Type B pancreatic cell (in vitro differentiated cells): ENCODE data around the gene MYO1E. TPM values are rescaled to one million over a fixed set of nuclear protein-coding genes. Genes with fewer than 3 reads are reported as not detected.

ENCODE experiments used
- DNase-seq: peaks from one replicate; pipeline ENCODE4 v3.0.0; 2021; ENCODE audit warnings: mixed read lengths; ENCODE audit not compliant: unreplicated experiment; ENCODE audit errors: extremely low spot score
- H3K27ac Mint-ChIP-seq: 2 replicates; pipeline ENCODE4 v1.8.0; 2021; ENCODE audit warnings: mild to moderate bottlenecking, mixed read lengths
- H3K27me3 Mint-ChIP-seq: 2 replicates; pipeline ENCODE4 v1.8.0; 2021; ENCODE audit warnings: mixed read lengths
- H3K36me3 Mint-ChIP-seq: 2 replicates; pipeline ENCODE4 v1.8.0; 2021; ENCODE audit warnings: mixed read lengths
- H3K4me1 Mint-ChIP-seq: one replicate; pipeline ENCODE4 v1.8.0; 2021; ENCODE audit warnings: mixed read lengths; ENCODE audit not compliant: unreplicated experiment
- H3K4me3 Mint-ChIP-seq: 2 replicates; pipeline ENCODE4 v1.8.0; 2021; ENCODE audit warnings: mild to moderate bottlenecking, mixed read lengths
- H3K9me3 Mint-ChIP-seq: 2 replicates; pipeline ENCODE4 v1.8.0; 2021; ENCODE audit warnings: mixed read lengths
- total RNA-seq: library from RNA; stranded (reverse); gene quantifications from 2 replicates; pipeline ENCODE4 v1.2.1, GENCODE V29; 2021; ENCODE audit warnings: low replicate concordance
- TF ChIP-seq, protein P1 (sequence below): fragments of 200-600 bp; sonication (generic); conservative IDR thresholded peaks from 2 replicates; pipeline ENCODE4 v1.5.0; 2021; ENCODE audit warnings: antibody characterized with exemption, mild to moderate bottlenecking

MYO1E gene
- total RNA-seq, 1 donor from 2014 or later, result 55.6 TPM

DNA sequence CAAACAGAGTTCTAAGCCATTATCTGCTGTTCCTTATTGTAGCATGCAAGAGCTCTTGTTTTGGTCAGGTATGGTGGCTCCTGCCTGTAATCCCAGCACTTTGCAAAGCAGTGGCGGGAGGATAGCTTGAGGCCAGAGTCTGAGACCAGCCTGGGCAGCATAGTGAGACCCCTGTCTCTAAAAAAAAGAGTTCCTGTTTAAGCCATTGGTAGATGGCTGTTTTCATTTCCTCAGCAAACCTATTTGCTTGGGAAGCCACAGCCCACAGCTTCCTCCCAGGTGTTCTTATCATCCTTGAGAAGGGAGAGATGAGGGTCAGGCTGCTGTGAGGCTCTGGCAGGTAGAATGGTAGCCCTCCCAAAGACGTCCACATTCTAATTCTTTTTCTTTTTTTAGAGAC lies 40.9 kb upstream of the MYO1E start:
- H3K27me3 Mint-ChIP-seq, result peaks cover 34% of the 10 kb centered on the region
- H3K27ac Mint-ChIP-seq, result no peak overlapping the region
- H3K4me3 Mint-ChIP-seq, result no peak overlapping the region
- H3K36me3 Mint-ChIP-seq, result no peaks in the 10 kb centered on the region
- no peaks in the 10 kb centered on the region for H3K9me3 Mint-ChIP-seq
- no peak for DNase-seq
- H3K4me1 Mint-ChIP-seq, result no peaks in the 10 kb centered on the region
- TF ChIP-seq, protein P1, sequence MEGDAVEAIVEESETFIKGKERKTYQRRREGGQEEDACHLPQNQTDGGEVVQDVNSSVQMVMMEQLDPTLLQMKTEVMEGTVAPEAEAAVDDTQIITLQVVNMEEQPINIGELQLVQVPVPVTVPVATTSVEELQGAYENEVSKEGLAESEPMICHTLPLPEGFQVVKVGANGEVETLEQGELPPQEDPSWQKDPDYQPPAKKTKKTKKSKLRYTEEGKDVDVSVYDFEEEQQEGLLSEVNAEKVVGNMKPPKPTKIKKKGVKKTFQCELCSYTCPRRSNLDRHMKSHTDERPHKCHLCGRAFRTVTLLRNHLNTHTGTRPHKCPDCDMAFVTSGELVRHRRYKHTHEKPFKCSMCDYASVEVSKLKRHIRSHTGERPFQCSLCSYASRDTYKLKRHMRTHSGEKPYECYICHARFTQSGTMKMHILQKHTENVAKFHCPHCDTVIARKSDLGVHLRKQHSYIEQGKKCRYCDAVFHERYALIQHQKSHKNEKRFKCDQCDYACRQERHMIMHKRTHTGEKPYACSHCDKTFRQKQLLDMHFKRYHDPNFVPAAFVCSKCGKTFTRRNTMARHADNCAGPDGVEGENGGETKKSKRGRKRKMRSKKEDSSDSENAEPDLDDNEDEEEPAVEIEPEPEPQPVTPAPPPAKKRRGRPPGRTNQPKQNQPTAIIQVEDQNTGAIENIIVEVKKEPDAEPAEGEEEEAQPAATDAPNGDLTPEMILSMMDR, result no peak

DNA sequence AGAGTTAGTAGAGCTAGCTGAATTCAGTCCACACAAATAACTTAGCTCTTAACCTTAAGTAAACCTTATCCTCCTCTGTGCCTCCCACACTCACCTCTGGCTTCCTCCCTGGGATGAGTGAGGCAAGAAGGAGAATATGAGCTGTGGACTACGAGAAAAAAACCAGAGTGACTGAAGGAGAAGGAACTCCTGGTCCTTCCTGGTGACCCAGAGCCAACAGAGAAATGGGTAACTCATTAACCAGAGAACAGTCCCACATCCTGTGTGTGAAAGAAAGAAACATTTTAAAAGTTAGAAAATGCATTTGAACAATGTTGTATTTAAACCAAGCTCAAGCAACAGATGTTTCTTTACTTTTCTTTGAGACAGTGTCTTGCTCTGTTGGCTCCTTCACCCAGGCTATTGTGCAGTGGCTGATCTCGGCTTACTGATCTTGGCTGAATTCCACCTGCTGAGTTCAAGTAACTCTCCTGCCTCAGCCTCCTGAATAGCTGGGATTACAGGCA lies 37.8 kb upstream of the MYO1E start:
- Mint-ChIP-seq H3K4me1 (no peaks in the 10 kb centered on the region), H3K27me3 (peaks cover 11% of the 10 kb centered on the region), H3K9me3 (no peaks in the 10 kb centered on the region), H3K36me3 (no peaks in the 10 kb centered on the region), H3K27ac (no peak overlapping the region), H3K4me3 (no peak overlapping the region)
- no peak for DNase-seq
- TF ChIP-seq, protein P1, result no peak

DNA sequence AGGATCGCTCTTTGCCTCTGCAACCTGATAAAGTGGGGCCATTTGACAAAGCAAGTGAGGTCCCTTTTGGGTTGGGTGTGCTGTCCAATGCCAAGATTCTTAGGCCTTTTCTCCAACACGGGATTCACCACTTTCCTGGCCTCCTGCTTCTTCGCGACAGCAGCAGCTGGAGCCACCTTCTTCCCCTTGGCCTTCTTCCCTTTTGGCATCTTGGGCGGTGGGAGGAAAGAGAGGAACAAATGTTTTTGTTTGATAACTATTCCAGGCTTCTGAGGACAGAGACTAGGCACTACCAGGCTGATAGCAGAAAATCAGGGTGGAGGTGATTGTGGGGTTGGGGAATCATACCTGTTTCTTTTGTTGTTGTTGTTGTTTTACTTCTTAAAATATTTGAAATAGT lies 35.3 kb upstream of the MYO1E start:
- DNase-seq, result no peak
- H3K27ac Mint-ChIP-seq, result no peak overlapping the region
- no peak overlapping the region for H3K4me3 Mint-ChIP-seq
- H3K27me3 Mint-ChIP-seq, result peaks cover 9% of the 10 kb centered on the region
- TF ChIP-seq, protein P1, result no peak
- no peaks in the 10 kb centered on the region for H3K4me1 Mint-ChIP-seq
- H3K9me3 Mint-ChIP-seq, result no peaks in the 10 kb centered on the region
- no peaks in the 10 kb centered on the region for H3K36me3 Mint-ChIP-seq

DNA sequence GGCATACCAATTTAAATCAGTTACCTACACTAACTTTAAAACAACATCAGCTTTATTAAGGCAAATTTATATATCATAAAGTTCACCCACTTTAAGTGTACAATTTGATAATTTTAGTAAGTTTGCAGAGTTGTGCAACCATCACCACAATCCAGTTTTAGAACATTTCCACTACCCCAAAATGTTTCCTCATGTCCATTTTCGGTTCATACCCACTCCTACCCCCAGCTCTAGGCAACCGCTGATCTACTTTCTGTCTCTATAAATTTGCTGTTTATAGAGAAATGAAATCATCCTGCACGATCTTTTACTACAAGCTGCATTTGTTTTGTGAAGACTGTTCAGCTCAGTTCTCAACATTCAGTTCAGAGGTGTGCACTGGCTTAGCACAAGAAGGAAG lies 33.8 kb upstream of the MYO1E start:
- H3K27me3 Mint-ChIP-seq, result peaks cover 5% of the 10 kb centered on the region
- no peak overlapping the region for H3K27ac Mint-ChIP-seq
- no peak overlapping the region for H3K4me3 Mint-ChIP-seq
- no peaks in the 10 kb centered on the region for H3K9me3 Mint-ChIP-seq
- no peak for DNase-seq
- no peaks in the 10 kb centered on the region for H3K36me3 Mint-ChIP-seq
- TF ChIP-seq, protein P1, result no peak
- H3K4me1 Mint-ChIP-seq, result peaks cover 5% of the 10 kb centered on the region

DNA sequence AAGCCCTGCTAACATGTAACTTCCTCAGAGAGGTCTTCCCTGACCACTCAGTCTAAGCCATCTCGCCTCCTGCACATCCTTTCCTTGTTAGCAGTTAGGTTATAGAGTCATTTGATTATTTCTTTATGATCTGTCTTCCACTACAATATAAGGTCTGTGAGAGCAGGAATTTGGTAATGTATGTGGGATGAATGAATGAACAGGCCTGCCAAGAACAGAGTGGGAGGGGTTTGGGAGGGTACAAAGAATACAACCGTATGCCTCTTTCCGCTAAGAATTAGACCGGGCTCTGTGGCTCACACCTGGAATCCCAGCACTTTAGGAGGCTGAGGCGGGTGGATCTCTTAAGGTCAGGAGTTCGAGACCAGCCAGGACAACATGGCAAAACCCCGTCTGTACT lies 32.4 kb upstream of the MYO1E start:
- H3K27ac Mint-ChIP-seq, result no peak overlapping the region
- TF ChIP-seq, protein P1, result no peak
- H3K9me3 Mint-ChIP-seq, result no peaks in the 10 kb centered on the region

More for the DNA sequence above, 32.4 kb upstream of the MYO1E start:
- H3K4me1 Mint-ChIP-seq, result peaks cover 5% of the 10 kb centered on the region
- no peak for DNase-seq
- peaks cover 6% of the 10 kb centered on the region for H3K27me3 Mint-ChIP-seq
- no peaks in the 10 kb centered on the region for H3K36me3 Mint-ChIP-seq
- H3K4me3 Mint-ChIP-seq, result no peak overlapping the region
